NB4 (cell line): ENCODE results near the gene RBBP8NL.

Experiments used
- MYC ChIP-seq: IDR thresholded peaks from 2 replicates; pipeline ENCODE4 v1.6.1; 2011; ENCODE audit warnings: low read depth, low read length
- POLR2A ChIP-seq: IDR thresholded peaks from 2 replicates; pipeline ENCODE4 v1.6.1; 2011; ENCODE audit warnings: mild to moderate bottlenecking; ENCODE audit not compliant: insufficient read length; ENCODE audit errors: extremely low read depth
- TF ChIP-seq, protein P1 (sequence below): IDR thresholded peaks from one replicate; pipeline ENCODE4 v1.5.1; 2012; ENCODE audit warnings: low read depth, low read length
- TF ChIP-seq, protein P2 (sequence below): IDR thresholded peaks from 2 replicates; pipeline ENCODE4 v1.6.1; 2011; ENCODE audit warnings: low read depth, low read length

DNA sequence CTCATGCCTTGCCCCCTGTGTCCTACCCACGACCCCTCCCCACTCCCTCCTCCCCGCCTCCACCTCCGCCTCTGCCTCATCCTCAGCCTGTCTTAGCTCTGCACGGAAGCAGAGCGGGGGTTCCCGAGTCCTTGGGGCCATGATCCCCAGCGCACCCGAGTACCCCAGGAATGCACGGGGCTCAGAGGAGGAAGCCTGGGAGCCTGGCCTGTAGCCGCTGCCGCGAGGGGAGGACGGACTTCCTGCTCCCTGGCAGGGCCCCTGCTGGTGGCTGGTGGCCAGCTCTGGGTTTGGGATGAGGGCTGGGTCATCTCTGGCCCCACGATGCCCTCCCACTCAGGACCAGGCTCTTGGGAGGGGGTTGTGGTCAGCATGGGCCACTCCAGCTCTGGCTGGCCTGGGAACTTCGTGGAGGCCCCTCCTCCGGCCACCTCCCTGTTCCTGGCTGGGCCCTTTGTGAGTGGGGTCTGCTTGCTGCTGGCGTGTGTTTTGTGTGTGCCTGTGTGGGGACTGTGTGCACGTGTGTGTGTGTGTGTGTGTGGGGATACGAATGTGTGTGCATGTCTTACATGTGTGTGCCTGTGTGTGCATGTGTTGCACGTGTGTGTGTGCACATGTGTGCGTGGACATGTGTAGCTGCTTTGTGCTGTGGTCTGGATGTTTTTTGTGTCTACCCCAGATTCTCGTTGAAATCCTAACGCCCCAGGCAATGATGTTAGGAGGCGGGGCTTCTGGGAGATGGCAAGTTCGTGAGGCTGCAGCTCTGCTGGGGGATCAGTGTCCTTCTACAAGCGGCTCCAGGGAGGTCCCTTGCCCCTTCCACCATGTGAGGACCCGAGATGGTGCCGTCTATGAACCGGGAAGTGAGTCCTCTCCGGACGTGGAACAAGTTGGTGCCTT, 1.3 kb upstream of the RBBP8NL start:
- TF ChIP-seq, protein P1, sequence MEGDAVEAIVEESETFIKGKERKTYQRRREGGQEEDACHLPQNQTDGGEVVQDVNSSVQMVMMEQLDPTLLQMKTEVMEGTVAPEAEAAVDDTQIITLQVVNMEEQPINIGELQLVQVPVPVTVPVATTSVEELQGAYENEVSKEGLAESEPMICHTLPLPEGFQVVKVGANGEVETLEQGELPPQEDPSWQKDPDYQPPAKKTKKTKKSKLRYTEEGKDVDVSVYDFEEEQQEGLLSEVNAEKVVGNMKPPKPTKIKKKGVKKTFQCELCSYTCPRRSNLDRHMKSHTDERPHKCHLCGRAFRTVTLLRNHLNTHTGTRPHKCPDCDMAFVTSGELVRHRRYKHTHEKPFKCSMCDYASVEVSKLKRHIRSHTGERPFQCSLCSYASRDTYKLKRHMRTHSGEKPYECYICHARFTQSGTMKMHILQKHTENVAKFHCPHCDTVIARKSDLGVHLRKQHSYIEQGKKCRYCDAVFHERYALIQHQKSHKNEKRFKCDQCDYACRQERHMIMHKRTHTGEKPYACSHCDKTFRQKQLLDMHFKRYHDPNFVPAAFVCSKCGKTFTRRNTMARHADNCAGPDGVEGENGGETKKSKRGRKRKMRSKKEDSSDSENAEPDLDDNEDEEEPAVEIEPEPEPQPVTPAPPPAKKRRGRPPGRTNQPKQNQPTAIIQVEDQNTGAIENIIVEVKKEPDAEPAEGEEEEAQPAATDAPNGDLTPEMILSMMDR = no peak
- TF ChIP-seq POLR2A (no peak), MYC (no peak)
- TF ChIP-seq, protein P2, sequence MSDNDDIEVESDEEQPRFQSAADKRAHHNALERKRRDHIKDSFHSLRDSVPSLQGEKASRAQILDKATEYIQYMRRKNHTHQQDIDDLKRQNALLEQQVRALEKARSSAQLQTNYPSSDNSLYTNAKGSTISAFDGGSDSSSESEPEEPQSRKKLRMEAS = no peak
